A549 (cell line): ENCODE data around the gene XAGE2.

Source experiments
- CEBPB ChIP-seq, 2 experiments: fragments of >200 bp in 1 of 2; sonication (Bioruptor Twin) in 1 of 2; formaldehyde crosslinking in 1 of 2; IDR thresholded peaks; 2 replicates each; pipeline ENCODE4 v1.6.1; 2012 to 2016
- NFE2L2 ChIP-seq: fragments of 150-350 bp; conservative IDR thresholded peaks from 2 replicates; pipeline ENCODE4 v1.6.1; 2014; ENCODE audit warnings: low read length
- POLR2A ChIP-seq: IDR thresholded peaks from 2 replicates; pipeline ENCODE4 v1.6.1; 2012; ENCODE audit warnings: mild to moderate bottlenecking, low read length
- RAD21 ChIP-seq, 2 experiments: fragments of >200 bp in 1 of 2; sonication (Bioruptor Twin) in 1 of 2; formaldehyde crosslinking in 1 of 2; IDR thresholded peaks in 1 of 2; conservative IDR thresholded peaks in 1 of 2; 2 replicates in 1 of 2; 3 replicates in 1 of 2; pipeline ENCODE4 v1.6.1; 2012 to 2018; ENCODE audit warnings: inconsistent platforms in 1 of 2
- REST ChIP-seq: fragments of 200-600 bp; sonication (generic); IDR thresholded peaks from 2 replicates; pipeline ENCODE4 v1.6.1; 2016; ENCODE audit warnings: antibody characterized with exemption, mild to moderate bottlenecking, moderate library complexity
- SREBF2 ChIP-seq: fragments of 450-650 bp; IDR thresholded peaks from 2 replicates; pipeline ENCODE4 v1.6.1; 2014; ENCODE audit warnings: mild to moderate bottlenecking, moderate library complexity
- ZFP36 ChIP-seq: fragments of 450-650 bp; IDR thresholded peaks from 2 replicates; pipeline ENCODE4 v1.6.1; 2014; ENCODE audit warnings: borderline replicate concordance; ENCODE audit not compliant: partially characterized antibody
- TF ChIP-seq, protein P1 (sequence below): fragments of >200 bp; sonication (Bioruptor Twin); formaldehyde crosslinking; IDR thresholded peaks from 3 replicates; pipeline ENCODE4 v1.5.1; 2016
- TF ChIP-seq, protein P2 (sequence below): IDR thresholded peaks from 2 replicates; pipeline ENCODE4 v1.6.1; 2012

DNA sequence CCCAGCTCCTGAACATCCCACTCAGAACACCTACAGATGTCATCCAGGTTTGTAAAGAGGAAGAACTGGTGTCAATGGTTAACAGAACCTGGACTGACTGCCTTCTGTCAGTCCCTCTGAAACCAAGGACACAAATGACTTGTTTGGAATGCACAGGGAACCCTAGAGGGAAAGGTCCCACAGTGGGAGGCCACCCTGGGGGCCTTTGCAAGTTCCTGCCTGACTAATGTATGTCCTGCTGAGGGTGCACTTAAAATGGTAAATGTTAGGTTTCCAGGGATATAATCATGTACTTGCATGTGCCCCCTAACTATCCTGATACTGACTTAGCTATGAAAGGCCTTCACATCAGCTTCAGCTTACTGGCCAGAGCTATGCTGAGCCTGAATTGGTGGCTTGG lies 15.0 kb upstream of the XAGE2 start:
- TF ChIP-seq SREBF2, result no peak
- TF ChIP-seq, protein P1, sequence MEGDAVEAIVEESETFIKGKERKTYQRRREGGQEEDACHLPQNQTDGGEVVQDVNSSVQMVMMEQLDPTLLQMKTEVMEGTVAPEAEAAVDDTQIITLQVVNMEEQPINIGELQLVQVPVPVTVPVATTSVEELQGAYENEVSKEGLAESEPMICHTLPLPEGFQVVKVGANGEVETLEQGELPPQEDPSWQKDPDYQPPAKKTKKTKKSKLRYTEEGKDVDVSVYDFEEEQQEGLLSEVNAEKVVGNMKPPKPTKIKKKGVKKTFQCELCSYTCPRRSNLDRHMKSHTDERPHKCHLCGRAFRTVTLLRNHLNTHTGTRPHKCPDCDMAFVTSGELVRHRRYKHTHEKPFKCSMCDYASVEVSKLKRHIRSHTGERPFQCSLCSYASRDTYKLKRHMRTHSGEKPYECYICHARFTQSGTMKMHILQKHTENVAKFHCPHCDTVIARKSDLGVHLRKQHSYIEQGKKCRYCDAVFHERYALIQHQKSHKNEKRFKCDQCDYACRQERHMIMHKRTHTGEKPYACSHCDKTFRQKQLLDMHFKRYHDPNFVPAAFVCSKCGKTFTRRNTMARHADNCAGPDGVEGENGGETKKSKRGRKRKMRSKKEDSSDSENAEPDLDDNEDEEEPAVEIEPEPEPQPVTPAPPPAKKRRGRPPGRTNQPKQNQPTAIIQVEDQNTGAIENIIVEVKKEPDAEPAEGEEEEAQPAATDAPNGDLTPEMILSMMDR, result no peak
- TF ChIP-seq, protein P2, sequence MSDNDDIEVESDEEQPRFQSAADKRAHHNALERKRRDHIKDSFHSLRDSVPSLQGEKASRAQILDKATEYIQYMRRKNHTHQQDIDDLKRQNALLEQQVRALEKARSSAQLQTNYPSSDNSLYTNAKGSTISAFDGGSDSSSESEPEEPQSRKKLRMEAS, result no peak
- TF ChIP-seq POLR2A, result no peak
- no peak for TF ChIP-seq CEBPB (IDR thresholded peaks at IDR 0.05)
- TF ChIP-seq REST, result no peak
- no peak for TF ChIP-seq RAD21 (conservative IDR thresholded peaks at IDR 0.05 in 1 of 2, IDR thresholded peaks at IDR 0.05 in 1 of 2)
- no peak for TF ChIP-seq ZFP36
- TF ChIP-seq NFE2L2, result no peak
